T1000 (cell line): ENCODE data around the gene RNASEH2B.

Experiments
- DNase-seq: peaks from one replicate; lab custom pipeline; 2025; ENCODE audit warnings: mixed read lengths; lab: John Stamatoyannopoulos, UW

Gene RNASEH2B

GRCh38 chr13:50909605-50910484, at the start of gene RNASEH2B:
TSS of gene RNASEH2B (plus strand) at chr13:50909791. CDS start at chr13:50910077, 286 bp downstream.
- DNase-seq, result no peak

- no peak for DNase-seq
These were observed 45.1 kb upstream of the RNASEH2B start for GRCh38 chr13:50864492-50864891.

- DNase-seq, result no peak
These were observed 42.6 kb upstream of the RNASEH2B start for GRCh38 chr13:50866817-50867636.

- DNase-seq, result no peak
These were observed 42.0 kb upstream of the RNASEH2B start for GRCh38 chr13:50867637-50867945.

GRCh38 chr13:50871405-50871804, 38.2 kb upstream of the RNASEH2B start:
- no peak for DNase-seq

GRCh38 chr13:50873467-50873866, 36.1 kb upstream of the RNASEH2B start:
- DNase-seq, result no peak

- DNase-seq, result no peak
These were observed 35.6 kb upstream of the RNASEH2B start for GRCh38 chr13:50873991-50874390.

- DNase-seq, result no peak
These were observed 26.7 kb upstream of the RNASEH2B start for GRCh38 chr13:50882816-50883435.

GRCh38 chr13:50883728-50884127, 25.9 kb upstream of the RNASEH2B start:
- DNase-seq, result no peak

GRCh38 chr13:50884265-50884664, 25.3 kb upstream of the RNASEH2B start:
- DNase-seq, result no peak

- DNase-seq, result no peak
These were observed 22.4 kb upstream of the RNASEH2B start for GRCh38 chr13:50887151-50887550.

- DNase-seq, result no peak
These were observed 21.2 kb upstream of the RNASEH2B start for GRCh38 chr13:50888362-50888761.

GRCh38 chr13:50889317-50889716, 20.3 kb upstream of the RNASEH2B start:
- DNase-seq, result no peak

GRCh38 chr13:50891206-50891605, 18.4 kb upstream of the RNASEH2B start:
- DNase-seq, result no peak

GRCh38 chr13:50892210-50892944, 17.2 kb upstream of the RNASEH2B start:
- DNase-seq, result no peak

- no peak for DNase-seq
These were observed 16.3 kb upstream of the RNASEH2B start for GRCh38 chr13:50893211-50893852.

- DNase-seq, result no peak
These were observed 15.6 kb upstream of the RNASEH2B start for GRCh38 chr13:50894012-50894411.

GRCh38 chr13:50894504-50894903, 15.1 kb upstream of the RNASEH2B start:
- no peak for DNase-seq

GRCh38 chr13:50898338-50898737, 11.3 kb upstream of the RNASEH2B start:
- DNase-seq, result no peak

GRCh38 chr13:50901701-50902100, 7.9 kb upstream of the RNASEH2B start:
- no peak for DNase-seq

- no peak for DNase-seq
These were observed 4.3 kb upstream of the RNASEH2B start for GRCh38 chr13:50905256-50905655.
